Pancreas (tissue), 10 donors: ENCODE data around the gene MAP3K3. TPM values are rescaled to one million over a fixed set of nuclear protein-coding genes. Genes with fewer than 3 reads are reported as not detected.

ENCODE experiments used
- ATAC-seq, 4 donors: fragments of 200-7000 bp; cut with Tn5 transposase; one replicate each; pipeline versions ENCODE4 v1.8.0 to v1.9.1; 2020; ENCODE audit warnings: mild to moderate bottlenecking in 4 of 4, moderate library complexity in 4 of 4
- DNase-seq, 6 donors: peaks; one replicate each; pipeline ENCODE4 v3.0.0-alpha.2; 2020
- FAIRE-seq: peaks from 2 replicates; lab custom pipeline; 2012; peaks lifted over from hg19 to GRCh38; lab: Jason Lieb, UNC
- H3K27ac ChIP-seq, 4 donors: fragments of 200-600 bp; sonication (generic); 1 replicate in 3 of 4; 2 replicates in 1 of 4; pipeline versions ENCODE4 v1.5.0 to v1.8.0; 2020
- H3K27me3 ChIP-seq, 4 donors: fragments of 200-600 bp; one replicate each; pipeline ENCODE4 v1.8.0; 2021
- H3K36me3 ChIP-seq, 3 donors: fragments of 200-600 bp; sonication (generic) in 1 of 3; one replicate each; pipeline versions ENCODE4 v1.5.0 to v1.8.0; 2020 to 2021
- H3K4me1 ChIP-seq, 3 donors: fragments of 200-600 bp; one replicate each; pipeline ENCODE4 v1.8.0; 2021
- H3K4me3 ChIP-seq, 4 donors: fragments of 200-600 bp; sonication (generic) in 2 of 4; one replicate each; pipeline versions ENCODE4 v1.5.0 to v1.8.0; 2020 to 2021
- H3K9me3 ChIP-seq, 4 donors: fragments of 200-600 bp; one replicate each; pipeline ENCODE4 v1.8.0; 2021
- CTCF ChIP-seq, 4 donors: fragments of 200-600 bp; sonication (generic) in 3 of 4; IDR thresholded peaks; one replicate each; pipeline versions ENCODE4 v1.5.0 to v1.8.0; 2021; ENCODE audit warnings: antibody characterized with exemption in 4 of 4
- WGBS, 2 donors: extraction: QIAGEN DNeasy Blood & Tissue Kit; methylation state at CpG; one replicate each; pipeline ENCODE4 v1.1.7; 2013; 5-methylcytosine and 5-hydroxymethylcytosine counted together
- intact Hi-C, 3 donors: fragments of 100-400 bp; cut with DNase I; formaldehyde crosslinking; loops; one replicate each; pipeline versions ENCODE4 v1.11.1 to v1.14.2; 2022
- polyA plus RNA-seq, 2 donors: library from polyadenylated mRNA; stranded (reverse); fragments of 200-250 nt; gene quantifications; one replicate each; pipeline ENCODE4 v1.2.3, GENCODE V29; 2013
- total RNA-seq, 6 donors: library from RNA; stranded (reverse); fragmentation: NEBNext Ultra II Directional in 4 of 6; extraction: Animal tissue kit (Norgen Biotek cat#: 25700) in 4 of 6; gene quantifications; one replicate each; pipeline versions ENCODE4 v1.2.1 to v1.2.4, GENCODE V29; 2021 to 2023
- donor health status: healthy with polysubstance abuse.
- donor health status: DM: no; HTN: no; CAD: no; lungs with moderate emphysema.
- donor health status: DM: no; HTN: no; CAD: no.
- donor health status: control.
- donor health status: control.
- donor health status: Bipolar disorder and iron deficiency.
- donor health status: DM: yes; HTN: yes; CAD: no.
- donor health status: DM: no; HTN: no; CAD: no.
- donor health status: DM: no; HTN: no; CAD: no.
- donor health status: DM: yes; HTN: yes; CAD: no.

Gene MAP3K3
- total and polyA plus RNA-seq, 8 donors = 8.4 to 21.9 (median 11.4) TPM

GRCh38 chr17:63639125-63639524 is 16.9 kb downstream of the MAP3K3 start:
- DNase-seq (no peak), ATAC-seq (no peak), FAIRE-seq (no peak)
- WGBS, 2 donors = 41 to 59% methylated on average over 1 of the region's 1 CpG
- H3K4me1 ChIP-seq = peaks cover 0 to 23% (median 0%) of the 10 kb centered on the region in 3 donors
- H3K4me3 ChIP-seq = no peak overlapping the region
- no peaks in the 10 kb centered on the region for H3K9me3 ChIP-seq
- H3K27me3 ChIP-seq = no peaks in the 10 kb centered on the region
- TF ChIP-seq CTCF (IDR thresholded peaks at IDR 0.05) = no peak
- no peak overlapping the region for H3K27ac ChIP-seq
- peaks cover 0 to under 1% (median 0%) of the 10 kb centered on the region in 3 donors for H3K36me3 ChIP-seq
- intact Hi-C loops = no loop called here

GRCh38 chr17:63640038-63640437 is 17.8 kb downstream of the MAP3K3 start:
- intact Hi-C loops = no loop called here
- TF ChIP-seq CTCF (IDR thresholded peaks at IDR 0.05) = no peak
- no peak for FAIRE-seq
- no peak overlapping the region for H3K27ac ChIP-seq
- ATAC-seq = no peak
- no peaks in the 10 kb centered on the region for H3K36me3 ChIP-seq
- H3K9me3 ChIP-seq = no peaks in the 10 kb centered on the region
- no peak for DNase-seq
- peaks cover 0 to 14% (median 0%) of the 10 kb centered on the region in 3 donors for H3K4me1 ChIP-seq
- no peak overlapping the region for H3K4me3 ChIP-seq
- WGBS, 2 donors = 92% methylated on average over 4 of the region's 4 CpGs
- H3K27me3 ChIP-seq = no peaks in the 10 kb centered on the region

- no peak overlapping the region for H3K4me3 ChIP-seq
- intact Hi-C loops = no loop called here
- no peaks in the 10 kb centered on the region for H3K27me3 ChIP-seq
- H3K9me3 ChIP-seq = no peaks in the 10 kb centered on the region
- H3K4me1 ChIP-seq = no peaks in the 10 kb centered on the region
- H3K36me3 ChIP-seq = no peaks in the 10 kb centered on the region
- ATAC-seq = peak in 3 of 4 donors; percentile 32 to 84 (median 74)
- peak in 1 of 6 donors; percentile 53 for DNase-seq
- TF ChIP-seq CTCF (IDR thresholded peaks at IDR 0.05) = no peak
- FAIRE-seq = no peak
- WGBS, 2 donors = 93 to 95% methylated on average over 4 of the region's 4 CpGs
- H3K27ac ChIP-seq = no peak overlapping the region
Measured at GRCh38 chr17:63641692-63642448, 19.7 kb downstream of the MAP3K3 start.

- DNase-seq (no peak), ATAC-seq (no peak), FAIRE-seq (no peak)
- Histone ChIP-seq H3K27me3 (no peaks in the 10 kb centered on the region), H3K4me1 (peaks cover 0 to 4% (median 0%) of the 10 kb centered on the region in 3 donors), H3K36me3 (no peaks in the 10 kb centered on the region), H3K27ac (no peak overlapping the region), H3K4me3 (no peak overlapping the region), H3K9me3 (no peaks in the 10 kb centered on the region)
- 91 to 97% methylated on average over 7 of the region's 7 CpGs for WGBS, 2 donors
- intact Hi-C loops = no loop called here
- no peak for TF ChIP-seq CTCF (IDR thresholded peaks at IDR 0.05)
Measured at GRCh38 chr17:63644846-63645245, 22.6 kb downstream of the MAP3K3 start.
